COR-L47 (cell line): ENCODE results near the gene BFSP1.

Experiments used
- DNase-seq: peaks from one replicate; lab custom pipeline; 2025; lab: John Stamatoyannopoulos, UW

The BFSP1 gene

DNA sequence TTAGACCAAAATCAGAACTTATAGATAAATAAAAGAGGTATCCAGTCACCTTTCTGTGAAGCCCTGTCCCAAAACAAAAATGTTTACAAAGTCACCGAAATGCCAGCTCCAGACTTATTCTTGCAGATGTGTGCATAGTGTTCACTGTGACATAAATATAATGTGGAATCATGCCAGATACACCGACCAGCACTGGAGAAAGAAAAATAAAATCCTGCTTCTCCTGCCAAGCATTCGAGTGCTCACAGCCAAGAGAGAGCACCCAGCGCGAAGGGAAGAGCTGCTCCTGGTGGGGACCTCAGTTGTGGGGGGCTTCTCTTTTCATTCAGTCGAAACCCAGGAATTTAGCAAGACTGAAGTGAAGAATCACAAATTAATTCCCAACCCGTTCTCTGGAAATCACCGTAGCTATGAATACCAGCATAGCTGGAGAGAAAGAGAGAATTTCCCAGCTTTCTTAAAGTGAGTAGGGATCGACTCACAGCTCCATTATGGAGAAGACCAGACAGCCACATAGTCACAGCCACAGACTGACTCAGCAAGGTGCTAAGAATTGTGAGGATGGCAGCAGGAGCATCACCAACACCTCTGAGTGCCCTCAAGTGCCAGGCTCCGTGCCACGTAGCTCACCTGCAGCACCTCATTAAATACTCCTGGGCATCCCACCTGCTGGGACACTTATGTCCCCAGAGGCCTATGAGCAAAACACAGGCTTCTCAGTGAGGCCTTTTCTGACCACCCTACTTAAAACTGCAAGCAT, 33.2 kb downstream of the BFSP1 start:
- DNase-seq, result no peak

- DNase-seq, result no peak
Observed at GRCh38 chr20:17495826-17496225, 35.4 kb downstream of the BFSP1 start.

DNA sequence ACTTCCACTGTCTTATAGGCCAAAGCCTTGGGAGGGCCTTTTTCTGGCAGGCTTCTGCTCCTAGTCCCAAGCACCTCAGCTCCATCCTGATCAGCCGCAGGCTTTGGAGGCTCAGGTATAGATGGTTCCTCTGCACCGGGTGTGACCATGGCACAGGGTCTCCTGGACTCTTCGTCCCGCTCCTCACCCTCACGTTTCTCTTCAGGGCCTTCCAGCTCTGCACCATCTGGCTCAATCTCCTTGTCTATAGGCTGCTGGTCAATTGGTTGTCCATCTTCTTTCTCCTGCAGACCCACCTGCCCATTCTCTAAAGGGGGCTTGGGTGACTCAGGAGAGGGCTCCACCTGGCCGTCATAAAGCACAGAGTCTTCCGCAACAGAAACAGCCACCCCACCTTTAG, 37.0 kb downstream of the BFSP1 start:
- no peak for DNase-seq

- DNase-seq, result no peak
Observed at GRCh38 chr20:17493173-17493572, 38.0 kb downstream of the BFSP1 start.

- DNase-seq, result no peak
Observed at GRCh38 chr20:17491488-17491887, 39.7 kb downstream of the BFSP1 start.

DNA sequence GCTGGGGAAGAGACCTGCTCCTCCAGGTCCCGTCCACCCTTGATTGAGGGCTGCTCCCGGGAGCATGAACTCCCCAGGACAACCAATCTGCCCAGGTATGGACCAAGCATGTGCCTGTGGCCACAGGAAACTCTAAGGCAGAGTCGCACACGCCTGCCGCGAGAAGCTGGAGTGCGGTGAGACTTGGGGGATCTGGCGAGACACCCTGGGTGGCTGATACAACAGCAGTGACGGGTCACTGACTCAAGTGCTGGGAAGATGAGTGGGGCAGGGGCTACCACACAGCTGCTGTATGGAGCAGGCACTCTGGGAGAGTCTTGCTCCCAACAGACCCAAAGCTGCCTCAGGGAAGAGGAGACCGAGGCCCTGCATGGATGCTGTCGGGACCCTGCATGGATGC, 40.1 kb downstream of the BFSP1 start:
- no peak for DNase-seq

DNA sequence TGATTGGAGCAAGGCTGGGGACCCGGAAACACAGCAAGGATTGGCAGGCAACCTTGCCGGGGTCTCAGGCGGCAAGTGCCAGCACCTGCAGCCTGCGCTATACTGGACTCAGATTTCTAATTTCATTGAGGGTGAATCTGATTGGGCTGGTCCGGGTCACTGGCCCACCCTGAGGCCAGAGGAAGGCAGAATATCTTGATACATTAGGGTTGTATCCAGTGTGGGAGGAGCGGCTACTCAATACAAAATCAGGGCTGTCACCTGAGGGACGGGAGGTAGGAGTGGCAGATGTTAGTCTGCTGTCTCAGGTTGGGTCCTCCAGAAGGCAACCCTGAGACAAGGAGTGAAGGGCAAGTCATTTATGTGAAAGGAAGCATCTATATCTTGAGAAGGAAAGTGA, 40.7 kb downstream of the BFSP1 start:
- DNase-seq, result no peak

GRCh38 chr20:17488916-17489600, 42.1 kb downstream of the BFSP1 start:
- no peak for DNase-seq

- DNase-seq, result no peak
Observed at GRCh38 chr20:17485017-17485416, 46.2 kb downstream of the BFSP1 start.

GRCh38 chr20:17482536-17482935, 48.6 kb downstream of the BFSP1 start:
- no peak for DNase-seq

DNA sequence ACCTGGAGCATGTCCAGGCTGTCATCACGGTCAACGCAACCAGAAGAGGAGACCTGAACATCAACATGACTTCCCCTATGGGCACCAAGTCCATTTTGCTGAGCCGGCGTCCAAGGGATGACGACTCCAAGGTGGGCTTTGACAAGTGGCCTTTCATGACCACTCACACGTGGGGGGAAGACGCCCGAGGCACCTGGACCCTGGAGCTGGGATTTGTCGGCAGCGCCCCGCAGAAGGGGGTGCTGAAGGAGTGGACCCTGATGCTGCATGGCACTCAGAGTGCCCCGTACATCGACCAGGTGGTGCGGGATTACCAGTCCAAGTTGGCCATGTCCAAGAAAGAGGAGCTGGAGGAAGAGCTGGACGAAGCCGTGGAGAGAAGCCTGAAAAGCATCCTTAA, 49.5 kb downstream of the BFSP1 start:
- DNase-seq, result no peak

DNA sequence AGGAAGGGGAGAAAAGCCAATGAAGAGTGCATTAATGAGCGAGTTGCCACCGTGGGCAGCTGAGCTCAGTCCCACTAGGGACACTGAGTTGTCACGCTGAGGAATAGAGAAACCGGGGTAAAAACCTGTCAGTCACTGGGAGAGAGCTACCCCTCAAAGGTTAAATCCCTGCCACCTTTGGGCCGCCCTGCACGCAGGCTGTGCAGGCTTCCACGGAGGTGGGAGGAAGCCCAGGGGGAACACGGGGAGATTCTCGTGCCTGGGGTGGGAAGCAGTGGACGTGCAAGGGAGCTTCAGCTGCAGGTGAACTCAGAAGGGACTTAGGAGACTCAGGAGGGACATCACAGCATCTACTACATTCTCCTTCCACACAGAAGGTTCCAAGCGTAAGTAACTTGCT, 50.5 kb downstream of the BFSP1 start:
- DNase-seq, result no peak

DNA sequence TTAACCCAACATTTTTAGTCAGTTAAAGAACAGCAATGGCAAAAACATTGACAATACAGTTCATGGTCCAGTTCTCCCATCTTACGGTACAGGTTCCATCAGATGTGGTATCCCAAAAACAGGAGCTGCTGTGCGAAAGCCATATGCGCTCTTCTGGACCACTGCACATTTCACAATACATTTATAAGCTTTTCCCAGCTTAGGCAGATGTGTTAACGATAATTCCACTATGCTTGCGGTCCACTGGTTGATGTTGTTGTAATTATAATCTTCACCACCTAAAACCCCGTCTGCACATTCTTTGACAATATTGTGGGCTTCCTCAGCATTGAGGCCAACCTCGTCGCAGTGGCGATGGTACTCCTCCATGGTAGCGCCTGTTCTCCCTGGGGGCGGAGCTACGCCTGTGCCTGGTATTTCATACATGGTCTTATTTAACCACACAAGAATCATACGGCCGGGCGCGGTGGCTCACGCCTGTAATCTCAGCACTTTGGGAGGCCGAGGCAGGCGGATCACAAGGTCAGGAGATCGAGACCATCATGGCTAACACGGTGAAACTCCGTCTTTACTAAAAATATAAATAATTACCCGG, 52.0 kb downstream of the BFSP1 start:
- no peak for DNase-seq

DNA sequence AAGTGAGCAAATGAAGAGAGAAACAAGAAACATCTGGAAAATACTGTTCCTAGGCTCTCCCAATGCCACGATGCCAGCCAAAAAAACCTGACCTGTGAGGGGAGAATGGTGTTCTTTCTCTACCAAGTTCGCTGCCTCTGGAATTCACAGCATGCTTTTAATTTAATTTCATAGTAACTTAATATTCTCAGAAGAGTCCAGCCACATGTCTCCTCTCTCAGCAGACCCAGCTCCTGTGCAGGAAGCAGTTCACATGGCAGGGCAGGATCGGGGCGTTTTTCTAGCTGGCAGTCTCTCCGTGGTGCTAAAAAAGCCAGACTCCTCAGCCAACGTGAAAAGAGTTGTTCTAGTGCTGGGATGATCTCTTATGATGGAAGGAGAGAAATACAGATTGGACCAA, 57.5 kb downstream of the BFSP1 start:
- no peak for DNase-seq

- DNase-seq, result peak; percentile 28
Observed at GRCh38 chr20:17471606-17472187, 59.5 kb downstream of the BFSP1 start.

- no peak for DNase-seq
Observed at GRCh38 chr20:17470973-17471372, 60.2 kb downstream of the BFSP1 start.

DNA sequence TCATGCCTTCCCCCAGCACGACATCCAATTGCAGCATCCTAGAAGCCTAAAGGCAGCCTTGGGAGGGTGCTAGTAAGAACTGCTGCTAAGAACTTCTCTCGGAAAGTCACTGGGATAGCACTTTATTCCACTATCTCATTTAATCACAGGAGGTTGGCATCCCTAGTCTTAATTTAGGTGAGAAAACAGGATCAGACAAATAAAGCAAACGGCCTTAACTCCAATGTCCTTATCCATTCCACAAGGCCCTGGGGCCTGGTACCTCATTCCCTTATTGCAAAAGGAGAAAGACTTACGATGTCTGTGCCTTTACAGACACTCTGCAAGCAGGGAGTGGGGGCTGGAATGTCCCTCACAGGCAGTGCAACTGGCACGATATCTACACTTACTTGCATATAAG, 60.7 kb downstream of the BFSP1 start:
- no peak for DNase-seq

- DNase-seq, result no peak
Observed at GRCh38 chr20:17469246-17470030, 61.7 kb downstream of the BFSP1 start.

DNA sequence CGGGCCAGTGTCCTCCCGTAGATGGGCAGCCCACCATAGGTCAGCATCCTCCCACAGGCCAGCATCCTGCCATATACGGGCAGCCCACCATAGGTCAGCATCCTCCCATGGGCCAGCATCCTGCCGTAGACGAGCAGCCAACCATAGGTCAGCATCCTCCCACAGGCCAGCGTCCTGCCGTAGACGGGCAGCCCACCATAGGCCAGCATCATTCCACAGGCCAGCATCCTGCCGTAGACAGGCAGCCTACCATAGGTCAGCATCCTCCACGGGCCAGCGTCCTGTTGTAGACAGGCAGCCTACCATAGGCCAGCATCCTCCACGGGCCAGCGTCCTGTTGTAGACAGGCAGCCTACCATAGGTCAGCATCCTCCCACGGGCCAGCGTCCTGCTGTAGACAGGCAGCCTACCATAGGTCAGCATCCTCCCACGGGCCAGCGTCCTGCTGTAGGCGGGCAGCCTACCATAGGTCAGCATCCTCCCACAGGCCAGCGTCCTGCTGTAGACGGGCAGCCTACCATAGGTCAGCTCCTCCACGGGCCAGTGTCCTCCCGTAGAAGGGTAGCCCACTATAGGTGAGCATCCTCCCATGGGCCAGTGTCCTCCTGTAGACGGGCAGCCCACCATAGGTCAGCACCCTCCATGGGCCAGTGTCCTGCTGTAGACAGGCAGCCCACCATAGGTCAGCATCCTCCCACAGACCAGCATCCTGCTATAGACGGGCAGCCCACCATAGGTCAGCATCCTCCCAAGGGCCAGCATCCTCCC, 62.9 kb downstream of the BFSP1 start:
- no peak for DNase-seq

DNA sequence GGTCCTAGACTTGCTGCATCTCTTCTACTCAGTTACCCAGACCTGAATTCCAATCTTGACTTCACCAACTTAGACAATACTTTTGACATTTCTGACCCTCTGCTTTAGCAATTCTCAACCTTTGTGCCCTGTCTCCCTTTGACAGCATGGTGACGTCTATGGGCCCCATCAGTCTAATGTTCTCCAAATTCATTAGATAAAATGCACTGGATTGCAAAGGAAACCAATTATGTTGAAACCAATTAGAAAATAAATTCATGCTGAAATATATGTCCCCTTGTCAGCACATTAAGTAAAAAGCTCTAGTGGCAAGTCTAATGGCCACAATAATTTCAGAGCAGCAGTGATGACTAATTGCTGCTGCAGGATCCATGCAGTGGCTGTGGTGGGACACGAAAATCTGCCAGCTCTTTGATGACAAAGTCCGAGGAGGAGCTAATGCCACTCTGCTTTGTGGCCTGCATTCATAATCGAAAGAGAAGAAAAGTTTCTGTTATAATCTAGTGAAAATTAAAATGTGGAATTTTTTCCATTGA, 64.0 kb downstream of the BFSP1 start:
- DNase-seq, result no peak

GRCh38 chr20:17466641-17467040, 64.5 kb downstream of the BFSP1 start:
- DNase-seq, result no peak
